Embryonic facial prominence (tissue), 1 donor: ENCODE results near the gene SGMS1.
"Not testable (repeated sequence)": the region's sequence is repeated elsewhere in the genome, so short reads cannot be mapped to it uniquely, and the experiment has no call there.

Source experiments
- DNase-seq: peaks from one replicate; pipeline ENCODE4 v3.0.0-alpha.2; 2016; ENCODE audit errors: extremely low spot score

The SGMS1 gene

GRCh38 chr10:50510517-50511473 lies 113.0 kb downstream of the SGMS1 start:
- DNase-seq, result no peak

GRCh38 chr10:50508315-50509051 lies 115.3 kb downstream of the SGMS1 start:
- DNase-seq, result no peak

- DNase-seq, result no peak
Observed at GRCh38 chr10:50506861-50507573, 116.7 kb downstream of the SGMS1 start.

- DNase-seq, result no peak
Observed at GRCh38 chr10:50504389-50504788, 119.4 kb downstream of the SGMS1 start.

- no peak for DNase-seq
Observed at GRCh38 chr10:50503661-50504320, 120.0 kb downstream of the SGMS1 start.

- DNase-seq, result not testable (repeated sequence)
Observed at GRCh38 chr10:50503156-50503555, 120.6 kb downstream of the SGMS1 start.

- no peak for DNase-seq
Observed at GRCh38 chr10:50501924-50502452, 121.8 kb downstream of the SGMS1 start.

- no peak for DNase-seq
Observed at GRCh38 chr10:50501478-50501877, 122.3 kb downstream of the SGMS1 start.

- no peak for DNase-seq
Observed at GRCh38 chr10:50498465-50498864, 125.3 kb downstream of the SGMS1 start.

- no peak for DNase-seq
Observed at GRCh38 chr10:50497758-50498157, 126.0 kb downstream of the SGMS1 start.

- no peak for DNase-seq
Observed at GRCh38 chr10:50496228-50496627, 127.5 kb downstream of the SGMS1 start.

GRCh38 chr10:50490241-50490640 lies 133.5 kb downstream of the SGMS1 start:
- DNase-seq, result no peak

- DNase-seq, result not testable (repeated sequence)
Observed at GRCh38 chr10:50484550-50484949, 139.2 kb downstream of the SGMS1 start.

- no peak for DNase-seq
Observed at GRCh38 chr10:50480054-50481007, 143.4 kb downstream of the SGMS1 start.

- DNase-seq, result no peak
Observed at GRCh38 chr10:50477287-50478203, 146.2 kb downstream of the SGMS1 start.

- no peak for DNase-seq
Observed at GRCh38 chr10:50473756-50474155, 150.0 kb downstream of the SGMS1 start.

GRCh38 chr10:50472914-50473313 lies 150.8 kb downstream of the SGMS1 start:
- DNase-seq, result no peak

- no peak for DNase-seq
Observed at GRCh38 chr10:50471583-50471975, 152.2 kb downstream of the SGMS1 start.
